NCI-H2196 treated with DMSO at 0.1 percent for 48 hours (cell line): ENCODE measurements around the gene LAMB4.

Source experiments
- DNase-seq: peaks from one replicate; lab custom pipeline; 2025; ENCODE audit not compliant: unreplicated experiment; lab: John Stamatoyannopoulos, UW

Gene LAMB4

GRCh38 chr7:108016841-108017775, 113.1 kb downstream of the LAMB4 start:
- peak; percentile 16 for DNase-seq

- no peak for DNase-seq
These were observed 114.4 kb downstream of the LAMB4 start for GRCh38 chr7:108015740-108016139.

- no peak for DNase-seq
These were observed 115.1 kb downstream of the LAMB4 start for GRCh38 chr7:108014747-108015682.

GRCh38 chr7:108014215-108014614, 115.9 kb downstream of the LAMB4 start:
- DNase-seq = no peak

DNA sequence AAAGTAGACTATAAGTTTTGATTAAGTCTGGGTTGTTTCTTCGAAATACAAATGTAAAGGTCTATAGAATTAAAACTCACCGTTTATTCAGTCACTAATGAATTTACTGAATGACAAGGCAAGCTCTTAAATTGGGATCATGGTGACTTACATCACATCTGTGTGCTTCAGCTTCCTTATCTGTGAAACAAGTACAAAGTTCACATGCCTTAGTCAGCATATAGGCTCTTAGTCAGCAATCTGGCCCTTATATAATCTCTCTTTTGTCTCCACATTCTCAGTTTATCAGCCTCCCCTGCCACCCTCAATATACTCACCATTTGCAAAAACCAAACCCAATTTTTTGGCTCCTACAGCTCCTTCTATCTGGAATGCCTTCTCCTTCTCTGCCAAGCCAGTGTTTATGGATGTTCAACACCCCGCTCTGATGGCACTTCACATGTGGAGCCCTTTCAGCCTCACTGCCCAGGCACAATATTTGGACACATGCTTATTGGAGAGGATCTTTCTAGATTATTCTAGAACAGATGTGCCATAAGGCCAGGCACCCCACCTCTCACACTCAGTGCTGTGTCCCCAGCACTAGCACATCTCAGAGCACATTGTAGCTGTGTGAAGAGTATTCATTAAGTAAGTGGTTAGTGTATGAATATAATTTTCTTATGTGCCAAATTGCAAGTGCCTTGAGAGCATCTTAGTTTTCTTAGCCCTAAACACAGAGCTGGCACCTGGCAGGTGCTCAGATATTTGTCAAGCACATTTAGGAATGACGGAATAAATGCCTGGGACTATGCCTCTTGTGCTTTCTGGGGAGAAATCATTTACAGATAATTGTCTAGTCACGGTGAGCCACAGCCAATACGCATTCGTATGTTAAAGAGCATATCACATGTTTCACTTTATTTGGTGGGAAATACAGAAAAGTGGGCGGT, 117.4 kb downstream of the LAMB4 start:
- DNase-seq = no peak

DNA sequence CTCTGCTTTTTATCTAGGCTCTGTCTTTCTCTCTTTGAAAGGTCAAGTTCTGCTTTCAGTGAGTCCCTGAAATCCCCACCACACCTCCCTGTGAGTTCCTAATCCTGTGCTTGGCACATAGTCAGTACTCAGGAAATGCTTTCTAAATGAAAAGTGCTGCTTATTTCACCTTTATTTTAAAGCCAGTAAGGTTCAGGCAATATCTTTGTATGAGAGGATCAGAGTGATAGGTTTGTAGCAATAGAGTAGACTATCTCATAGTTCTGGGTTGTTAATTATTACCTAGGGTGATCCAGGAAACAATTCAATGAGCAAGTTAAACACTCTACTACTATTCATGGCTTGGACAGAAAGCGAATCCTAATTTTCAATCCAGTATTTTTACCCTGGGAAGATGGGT, 119.8 kb downstream of the LAMB4 start:
- no peak for DNase-seq

- DNase-seq = no peak
These were observed 120.3 kb downstream of the LAMB4 start for GRCh38 chr7:108009873-108010272.

GRCh38 chr7:108008827-108009226, 121.3 kb downstream of the LAMB4 start:
- DNase-seq = no peak

GRCh38 chr7:108008240-108008639, 121.9 kb downstream of the LAMB4 start:
- no peak for DNase-seq

- DNase-seq = no peak
These were observed 122.4 kb downstream of the LAMB4 start for GRCh38 chr7:108007762-108008161.

GRCh38 chr7:108007261-108007660, 122.9 kb downstream of the LAMB4 start:
- DNase-seq = no peak

- DNase-seq = no peak
These were observed 125.7 kb downstream of the LAMB4 start for GRCh38 chr7:108004220-108005142.

DNA sequence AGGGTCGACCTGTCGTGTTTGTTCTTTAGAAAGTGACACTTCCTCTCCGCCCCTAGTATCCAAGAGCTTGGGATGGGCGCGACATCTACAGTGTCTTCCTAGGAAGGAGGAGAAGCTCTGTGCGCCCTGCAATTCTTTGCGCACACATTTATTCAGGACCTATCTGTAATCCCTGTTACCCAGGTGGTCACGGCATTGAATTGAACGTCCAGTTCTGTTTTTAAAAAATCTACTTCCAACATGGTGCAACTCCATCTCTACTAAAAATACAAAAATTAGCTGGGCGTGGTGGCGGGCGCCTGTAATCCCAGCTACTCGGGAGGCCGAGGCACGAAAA, 126.6 kb downstream of the LAMB4 start:
- DNase-seq = no peak

- DNase-seq = no peak
These were observed 127.2 kb downstream of the LAMB4 start, which contains the start of gene LAMB1 for GRCh38 chr7:108002726-108003598. TSS of gene LAMB1 (minus strand) at chr7:108003161. CDS start at chr7:108002885, 276 bp downstream.

DNA sequence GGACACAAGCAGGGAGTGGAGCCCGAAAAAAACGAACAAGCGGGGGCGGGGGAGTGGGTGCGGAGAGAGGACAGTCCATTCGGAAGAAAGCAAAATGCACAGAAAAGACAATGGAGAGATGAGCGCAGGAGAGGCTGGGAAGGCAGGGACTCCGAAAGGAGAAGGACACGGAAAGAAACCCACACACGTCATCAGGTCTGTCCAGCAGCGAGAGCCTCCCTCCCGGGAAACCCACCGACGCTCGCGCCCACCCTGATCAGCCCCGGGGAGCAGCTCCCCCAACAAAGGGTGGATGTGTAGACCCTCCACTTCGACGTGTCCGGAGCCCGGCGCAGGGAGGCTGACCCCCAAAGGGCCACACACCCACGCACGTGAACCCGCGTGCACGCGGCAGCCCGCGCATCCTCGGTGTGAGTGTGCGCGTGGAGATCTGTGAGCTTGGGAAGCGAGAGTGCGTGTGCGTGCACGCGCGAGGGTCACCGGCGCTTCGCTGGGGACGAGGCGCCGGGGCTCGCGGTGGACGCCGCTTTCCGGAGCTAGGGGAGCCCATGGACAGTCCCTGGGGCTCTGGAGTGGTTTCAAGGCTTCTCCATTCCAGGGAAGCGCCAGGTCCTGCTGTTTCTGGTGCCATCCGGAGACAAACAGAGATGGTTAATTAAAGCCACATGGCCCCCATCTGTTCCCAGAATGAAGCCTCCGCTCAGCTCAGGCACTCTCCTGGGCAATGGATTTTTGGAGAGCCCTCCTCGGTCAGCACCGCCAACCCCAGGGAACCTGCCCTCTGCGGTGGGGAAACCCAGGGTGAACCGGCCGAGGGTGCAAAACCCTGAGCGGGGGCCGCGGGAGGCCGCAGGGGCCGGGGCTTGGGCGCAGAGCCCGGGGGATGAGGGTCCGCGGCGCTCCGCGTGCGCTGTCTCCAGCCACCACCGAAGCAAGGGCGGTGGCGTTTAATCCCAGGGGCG, 128.1 kb downstream of the LAMB4 start:
- no peak for DNase-seq

- DNase-seq = no peak
These were observed 129.0 kb downstream of the LAMB4 start for GRCh38 chr7:108000875-108001763.
